Skeletal muscle satellite cell (primary cell): Measurements from ENCODE around the gene PDE10A.
A peak's percentile ranks its signal among the peaks of the same experiment; 100 is the strongest.
"Not testable (repeated sequence)": the region's sequence is repeated elsewhere in the genome, so short reads cannot be mapped to it uniquely, and the experiment has no call there.

ENCODE experiments used
- H3K27me3 ChIP-seq: 2 replicates; pipeline ENCODE4 v1.7.0; 2013; ENCODE audit warnings: low read length; ENCODE audit not compliant: control insufficient read depth, insufficient read depth
- H3K36me3 ChIP-seq: 2 replicates; pipeline ENCODE4 v1.7.0; 2013; ENCODE audit warnings: mild to moderate bottlenecking, control low read depth, low read length; ENCODE audit not compliant: insufficient read depth
- H3K4me1 ChIP-seq: 2 replicates; pipeline ENCODE4 v1.7.0; 2013; ENCODE audit warnings: low read length; ENCODE audit not compliant: control insufficient read depth, insufficient read depth
- H3K4me2 ChIP-seq: 2 replicates; pipeline ENCODE4 v1.7.0; 2013; ENCODE audit warnings: mild to moderate bottlenecking, low read length
- H3K4me3 ChIP-seq: 2 replicates; pipeline ENCODE4 v1.7.0; 2013; ENCODE audit warnings: low read length
- H3K9ac ChIP-seq: 2 replicates; pipeline ENCODE4 v1.7.0; 2013; ENCODE audit warnings: mild to moderate bottlenecking, low read depth, low read length, moderate library complexity
- H3K9me3 ChIP-seq: replicated peaks from 2 replicates; pipeline ENCODE4 v1.7.0; 2013; ENCODE audit warnings: mild to moderate bottlenecking, control low read depth, low read length

PDE10A gene

GRCh38 chr6:165636402-165637048, 26.5 kb downstream of the PDE10A start:
- H3K4me3 ChIP-seq: peak overlapping the region; percentile 51
- peak overlapping the region; percentile 73 for H3K4me2 ChIP-seq

GRCh38 chr6:165635965-165636364, 27.1 kb downstream of the PDE10A start:
- Histone ChIP-seq H3K4me1 (peaks cover 32% of the 10 kb centered on the region), H3K4me3 (peak overlapping the region; percentile 9), H3K9me3 (no peaks in the 10 kb centered on the region), H3K4me2 (peak overlapping the region; percentile 73), H3K9ac (peak overlapping the region; percentile 63), H3K36me3 (no peaks in the 10 kb centered on the region), H3K27me3 (no peaks in the 10 kb centered on the region)

More at GRCh38 chr6:165636402-165637048, 26.5 kb downstream of the PDE10A start:
- H3K27me3 ChIP-seq: no peaks in the 10 kb centered on the region
- no peaks in the 10 kb centered on the region for H3K36me3 ChIP-seq
- no peaks in the 10 kb centered on the region for H3K9me3 ChIP-seq
- peaks cover 27% of the 10 kb centered on the region for H3K4me1 ChIP-seq
- H3K9ac ChIP-seq: peak overlapping the region; percentile 63

- no peak overlapping the region for H3K4me3 ChIP-seq
- no peak overlapping the region for H3K4me2 ChIP-seq
- H3K27me3 ChIP-seq: no peaks in the 10 kb centered on the region
- H3K36me3 ChIP-seq: no peaks in the 10 kb centered on the region
- peaks cover 43% of the 10 kb centered on the region for H3K4me1 ChIP-seq
- no peaks in the 10 kb centered on the region for H3K9me3 ChIP-seq
- no peak overlapping the region for H3K9ac ChIP-seq
Observed at GRCh38 chr6:165634101-165634880, 28.8 kb downstream of the PDE10A start.

- H3K36me3 ChIP-seq: no peaks in the 10 kb centered on the region
Observed at GRCh38 chr6:165632194-165632593, 30.8 kb downstream of the PDE10A start.

GRCh38 chr6:165630544-165630953, 32.5 kb downstream of the PDE10A start:
- H3K27me3 ChIP-seq: no peaks in the 10 kb centered on the region
- no peak overlapping the region for H3K4me3 ChIP-seq
- H3K4me1 ChIP-seq: peaks cover 25% of the 10 kb centered on the region
- H3K9ac ChIP-seq: peak overlapping the region; percentile 0
- H3K36me3 ChIP-seq: no peaks in the 10 kb centered on the region
- H3K4me2 ChIP-seq: peak overlapping the region; percentile 33
- H3K9me3 ChIP-seq: no peaks in the 10 kb centered on the region

More at GRCh38 chr6:165632194-165632593, 30.8 kb downstream of the PDE10A start:
- Histone ChIP-seq H3K9me3 (no peaks in the 10 kb centered on the region), H3K4me1 (peaks cover 42% of the 10 kb centered on the region), H3K27me3 (no peaks in the 10 kb centered on the region), H3K9ac (no peak overlapping the region), H3K4me2 (peak overlapping the region; percentile 19), H3K4me3 (no peak overlapping the region)

GRCh38 chr6:165628955-165629354, 34.1 kb downstream of the PDE10A start:
- Histone ChIP-seq H3K27me3 (no peaks in the 10 kb centered on the region), H3K9me3 (no peaks in the 10 kb centered on the region), H3K4me1 (peaks cover 21% of the 10 kb centered on the region), H3K36me3 (no peaks in the 10 kb centered on the region), H3K9ac (no peak overlapping the region), H3K4me2 (no peak overlapping the region), H3K4me3 (no peak overlapping the region)

GRCh38 chr6:165627366-165627765, 35.7 kb downstream of the PDE10A start:
- no peak overlapping the region for H3K4me3 ChIP-seq
- peaks cover 21% of the 10 kb centered on the region for H3K4me1 ChIP-seq
- no peaks in the 10 kb centered on the region for H3K36me3 ChIP-seq
- no peak overlapping the region for H3K9ac ChIP-seq
- H3K27me3 ChIP-seq: no peaks in the 10 kb centered on the region
- no peaks in the 10 kb centered on the region for H3K9me3 ChIP-seq
- no peak overlapping the region for H3K4me2 ChIP-seq

GRCh38 chr6:165626711-165627110, 36.3 kb downstream of the PDE10A start:
- Histone ChIP-seq H3K9ac (no peak overlapping the region), H3K36me3 (no peaks in the 10 kb centered on the region)

GRCh38 chr6:165624871-165625639, 38.0 kb downstream of the PDE10A start:
- H3K9me3 ChIP-seq: no peaks in the 10 kb centered on the region
- no peaks in the 10 kb centered on the region for H3K27me3 ChIP-seq
- no peak overlapping the region for H3K4me2 ChIP-seq
- no peak overlapping the region for H3K9ac ChIP-seq
- H3K36me3 ChIP-seq: no peaks in the 10 kb centered on the region
- H3K4me3 ChIP-seq: no peak overlapping the region
- H3K4me1 ChIP-seq: peaks cover 7% of the 10 kb centered on the region

More at GRCh38 chr6:165626711-165627110, 36.3 kb downstream of the PDE10A start:
- no peaks in the 10 kb centered on the region for H3K9me3 ChIP-seq
- no peaks in the 10 kb centered on the region for H3K27me3 ChIP-seq
- no peak overlapping the region for H3K4me3 ChIP-seq
- no peak overlapping the region for H3K4me2 ChIP-seq
- peaks cover 21% of the 10 kb centered on the region for H3K4me1 ChIP-seq

- H3K27me3 ChIP-seq: no peaks in the 10 kb centered on the region
Observed at GRCh38 chr6:165621940-165622339, 41.1 kb downstream of the PDE10A start.

GRCh38 chr6:165618891-165619290, 44.1 kb downstream of the PDE10A start:
- H3K4me2 ChIP-seq, H3K9me3 ChIP-seq, H3K4me3 ChIP-seq, H3K4me1 ChIP-seq, H3K36me3 ChIP-seq, H3K9ac ChIP-seq, H3K27me3 ChIP-seq: not testable (repeated sequence)

More at GRCh38 chr6:165621940-165622339, 41.1 kb downstream of the PDE10A start:
- Histone ChIP-seq H3K4me2 (no peak overlapping the region), H3K4me3 (no peak overlapping the region), H3K36me3 (no peaks in the 10 kb centered on the region), H3K9ac (no peak overlapping the region), H3K9me3 (no peaks in the 10 kb centered on the region), H3K4me1 (no peaks in the 10 kb centered on the region)
